H1 (cell line): Measurements from ENCODE around the gene RCBTB2. TPM values are rescaled to one million over a fixed set of nuclear protein-coding genes. Genes with fewer than 3 reads are reported as not detected.

ENCODE experiments used
- JUN ChIP-seq: IDR thresholded peaks from 2 replicates; pipeline ENCODE4 v1.6.1; 2011; ENCODE audit warnings: low read depth, mild to moderate bottlenecking, improper control_type of control experiment, low read length
- POLR2AphosphoS5 ChIP-seq: IDR thresholded peaks from 2 replicates; pipeline ENCODE4 v1.6.1; 2011; ENCODE audit warnings: low read depth, low read length
- RAD21 ChIP-seq, 2 experiments: IDR thresholded peaks in 1 of 2; conservative IDR thresholded peaks in 1 of 2; 2 replicates each; pipeline ENCODE4 v1.6.1; 2011; ENCODE audit warnings: low read depth in 2 of 2, low read length in 2 of 2, improper control_type of control experiment in 1 of 2, inconsistent platforms in 1 of 2, mild to moderate bottlenecking in 1 of 2, moderate library complexity in 1 of 2
- TBP ChIP-seq: IDR thresholded peaks from 2 replicates; pipeline ENCODE4 v1.6.1; 2011; ENCODE audit warnings: low read depth, low read length, improper control_type of control experiment
- polyA plus RNA-seq, 7 experiments: library from polyadenylated mRNA; depleted of rRNA in 3 of 7; stranded (reverse) in 5 of 7; unstranded in 2 of 7; fragments of >200 nt in 5 of 7; fragments of 200-250 nt in 2 of 7; gene quantifications; 1 replicate in 5 of 7; 2 replicates in 1 of 7; 4 replicates in 1 of 7; pipeline versions ENCODE4 v1.2.1 to v1.2.3, GENCODE V29; 2011 to 2013; ENCODE audit warnings: missing spikeins in 2 of 7, mixed read lengths in 2 of 7
- total RNA-seq: library from RNA; stranded (reverse); fragmentation: NEBNext Ultra II Directional; extraction: Animal tissue kit (Norgen Biotek cat#: 25700); gene quantifications from 2 replicates; pipeline ENCODE4 v1.2.1, GENCODE V29; 2021

Gene RCBTB2
- total and polyA plus RNA-seq, 2 of the 8 experiments (the other 6 are each of a cell fraction or from before 2014, with no cell fraction given), result 5.2 to 8.4 TPM

DNA sequence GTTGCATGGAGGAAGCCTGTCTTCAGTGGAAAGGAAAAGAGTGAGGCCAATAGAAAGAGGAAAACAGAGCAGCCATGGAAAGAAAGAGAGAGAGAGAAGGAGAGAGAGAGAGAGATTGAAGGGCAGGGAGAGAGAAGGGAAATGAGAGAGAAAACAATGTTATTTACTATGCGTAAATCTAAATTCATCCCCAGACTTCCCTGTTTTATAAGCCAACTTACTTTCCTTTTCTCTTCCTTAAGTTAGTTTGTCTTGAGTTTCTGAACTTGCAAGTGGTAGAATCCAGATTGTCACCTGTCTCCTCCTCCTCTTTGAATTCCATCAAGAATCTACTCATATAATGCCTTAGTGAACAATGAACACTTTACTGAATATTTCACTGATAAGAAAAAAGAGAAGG is 16.8 kb upstream of the RCBTB2 start (continued):
- TF ChIP-seq RAD21 (IDR thresholded peaks at IDR 0.05 in 1 of 2, conservative IDR thresholded peaks at IDR 0.05 in 1 of 2; ENCODE audit: low read depth in 2 of 2, low read length in 2 of 2) (no peak), TBP (no peak), POLR2AphosphoS5 (no peak), JUN (no peak)
